GM19324 (cell line): Measurements from ENCODE around the gene MPP2.
"Not testable (repeated sequence)": the region's sequence is repeated elsewhere in the genome, so short reads cannot be mapped to it uniquely, and the experiment has no call there.

Source experiments
- ATAC-seq: cut with Tn5 transposase; IDR thresholded peaks from one replicate; pipeline ENCODE4 v1.9.1; 2021; ENCODE audit warnings: mild to moderate bottlenecking, moderate library complexity; ENCODE audit not compliant: unreplicated experiment, low FRiP score

Gene MPP2, protein sequence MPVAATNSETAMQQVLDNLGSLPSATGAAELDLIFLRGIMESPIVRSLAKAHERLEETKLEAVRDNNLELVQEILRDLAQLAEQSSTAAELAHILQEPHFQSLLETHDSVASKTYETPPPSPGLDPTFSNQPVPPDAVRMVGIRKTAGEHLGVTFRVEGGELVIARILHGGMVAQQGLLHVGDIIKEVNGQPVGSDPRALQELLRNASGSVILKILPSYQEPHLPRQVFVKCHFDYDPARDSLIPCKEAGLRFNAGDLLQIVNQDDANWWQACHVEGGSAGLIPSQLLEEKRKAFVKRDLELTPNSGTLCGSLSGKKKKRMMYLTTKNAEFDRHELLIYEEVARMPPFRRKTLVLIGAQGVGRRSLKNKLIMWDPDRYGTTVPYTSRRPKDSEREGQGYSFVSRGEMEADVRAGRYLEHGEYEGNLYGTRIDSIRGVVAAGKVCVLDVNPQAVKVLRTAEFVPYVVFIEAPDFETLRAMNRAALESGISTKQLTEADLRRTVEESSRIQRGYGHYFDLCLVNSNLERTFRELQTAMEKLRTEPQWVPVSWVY

DNA sequence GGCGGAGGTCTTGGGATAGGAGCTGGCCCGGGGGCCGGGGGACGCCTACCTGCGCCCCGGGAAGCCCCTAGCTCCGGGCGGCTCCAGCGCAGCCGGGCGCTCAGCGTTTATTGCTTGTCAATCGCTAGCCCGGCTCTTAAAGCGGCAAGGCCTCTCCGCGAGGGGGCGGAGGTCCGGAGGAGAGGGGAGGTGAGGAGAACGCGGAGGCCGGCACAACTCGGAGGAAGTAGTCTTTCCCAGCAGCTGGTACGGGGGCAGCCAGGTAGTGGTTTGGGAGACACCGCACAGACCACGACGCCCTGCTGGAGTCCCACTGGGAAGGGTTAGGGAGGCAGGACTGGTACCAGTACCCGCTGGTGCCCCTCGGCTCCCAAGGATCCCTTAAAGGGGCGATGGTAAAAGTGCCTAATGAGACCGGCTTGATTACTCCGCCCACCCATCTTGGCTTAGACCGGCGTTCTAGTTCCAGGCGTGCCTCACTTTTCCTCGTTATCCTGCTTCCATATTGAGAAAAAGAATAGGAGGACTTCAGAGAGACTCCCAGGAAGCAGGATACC, at the start of gene MPP2:
MPP2 (minus strand) TSS at position 112 of the 557 bp plus-strand sequence. CDS start 3,076 bp downstream, outside the sequence.
- no peak for ATAC-seq

DNA sequence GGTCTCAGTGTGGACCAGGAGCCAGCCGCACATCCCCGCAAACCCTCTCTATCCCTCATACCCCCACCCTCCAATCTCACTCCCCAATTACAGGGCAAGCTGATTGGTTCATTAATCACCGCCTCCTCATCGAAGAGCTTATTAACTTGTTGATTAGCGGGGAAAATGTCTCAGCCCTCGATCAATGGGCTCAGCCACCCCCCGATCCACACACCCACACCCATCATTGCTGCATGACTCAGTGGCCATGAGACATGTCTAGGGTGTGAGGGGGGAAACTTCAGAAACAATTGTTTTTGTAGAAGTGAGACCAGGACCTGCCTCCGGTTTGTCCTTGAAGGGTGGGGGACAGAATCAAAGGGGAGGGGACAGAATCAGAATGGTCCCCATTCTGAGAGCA, 48.9 kb upstream of the MPP2 start:
- ATAC-seq: no peak

DNA sequence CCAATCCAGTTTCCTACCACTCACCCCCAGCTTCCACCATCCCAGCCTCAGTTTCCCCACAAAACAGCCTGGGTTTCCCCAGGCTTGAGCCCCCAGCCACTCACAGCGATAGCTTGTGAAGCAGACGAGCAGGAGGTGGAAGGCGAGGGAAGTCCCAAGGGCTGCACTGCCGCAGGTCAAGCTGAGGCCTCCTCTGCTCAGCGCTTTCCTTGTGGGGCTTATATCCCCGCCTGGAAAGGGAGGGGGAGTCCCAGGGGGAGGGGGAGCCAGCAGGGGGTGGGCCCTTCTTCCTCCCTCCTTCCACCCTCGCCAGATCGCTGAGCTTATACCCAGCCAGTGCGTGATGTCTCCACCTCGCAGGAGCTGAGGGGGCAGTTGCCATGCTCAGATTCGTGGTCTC, 46.4 kb upstream of the MPP2 start, which contains the start of gene PYY:
PYY (minus strand) TSS at position 195 of the 400 bp plus-strand sequence. CDS start 457 bp downstream, outside the sequence.
- no peak for ATAC-seq

DNA sequence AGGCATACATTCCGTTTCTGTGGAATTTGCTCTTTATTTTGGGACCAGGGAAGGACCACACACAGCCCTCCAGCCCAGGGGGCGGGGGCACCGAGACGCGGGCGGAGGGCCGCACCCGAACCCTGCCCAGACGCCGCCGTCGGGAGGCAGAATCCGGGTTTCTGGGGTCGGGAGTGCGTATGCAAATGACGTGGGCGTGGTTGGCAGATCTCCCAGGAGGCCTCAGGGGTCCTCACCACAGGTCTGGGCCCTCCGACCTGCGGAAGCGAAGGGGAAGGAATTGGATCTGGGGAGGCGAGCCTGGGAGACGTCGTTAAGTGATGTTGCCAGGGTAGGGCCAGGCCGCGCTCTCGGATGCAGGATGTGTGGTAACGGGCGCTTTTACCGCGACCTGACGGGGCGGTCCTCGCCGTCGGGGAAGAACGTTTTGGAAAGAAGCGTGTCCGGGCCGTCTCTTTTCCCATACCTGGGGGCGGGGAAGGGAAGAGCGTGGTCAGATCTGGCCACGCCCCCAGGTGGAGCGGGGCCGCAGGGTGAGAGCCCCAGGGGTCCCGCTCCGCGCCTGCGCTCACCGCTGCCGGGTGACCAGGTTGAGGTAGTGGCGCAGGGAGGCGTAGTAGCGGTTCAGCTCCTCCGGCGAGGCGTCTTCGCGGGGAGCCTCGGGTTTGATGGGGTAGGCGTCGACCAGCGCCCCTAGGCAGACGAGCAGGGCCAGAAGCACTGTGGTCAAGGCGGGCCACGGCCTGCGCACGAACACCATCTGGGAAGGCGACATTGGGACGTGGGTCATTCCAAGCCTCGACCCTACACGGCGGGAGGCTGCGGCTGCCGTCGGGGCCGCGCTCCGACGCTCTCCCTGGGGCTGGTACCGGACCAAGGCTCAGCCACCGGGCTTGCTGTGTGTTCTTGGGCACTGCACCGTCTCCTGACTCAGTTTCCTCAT, 45.7 kb upstream of the MPP2 start:
- ATAC-seq: no peak

DNA sequence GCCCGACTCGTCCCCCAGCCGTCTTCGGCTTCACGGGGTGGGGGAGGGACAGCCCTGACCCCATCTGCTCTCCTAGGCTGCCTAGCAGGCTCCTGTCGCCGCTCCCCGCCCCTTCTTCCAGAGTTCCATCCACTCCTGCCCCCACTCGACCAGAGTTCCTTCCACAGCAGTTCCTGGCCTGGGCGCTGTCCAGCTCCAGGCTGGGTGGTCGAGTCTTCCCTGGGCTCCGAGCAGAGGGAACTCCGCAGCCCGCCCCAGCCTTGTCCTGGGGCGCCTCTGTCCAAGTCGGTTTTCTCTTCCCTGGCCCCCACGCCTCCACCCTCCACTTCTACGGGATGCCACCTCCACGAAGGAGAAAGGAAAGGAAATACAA, 45.0 kb upstream of the MPP2 start:
- ATAC-seq: no peak

DNA sequence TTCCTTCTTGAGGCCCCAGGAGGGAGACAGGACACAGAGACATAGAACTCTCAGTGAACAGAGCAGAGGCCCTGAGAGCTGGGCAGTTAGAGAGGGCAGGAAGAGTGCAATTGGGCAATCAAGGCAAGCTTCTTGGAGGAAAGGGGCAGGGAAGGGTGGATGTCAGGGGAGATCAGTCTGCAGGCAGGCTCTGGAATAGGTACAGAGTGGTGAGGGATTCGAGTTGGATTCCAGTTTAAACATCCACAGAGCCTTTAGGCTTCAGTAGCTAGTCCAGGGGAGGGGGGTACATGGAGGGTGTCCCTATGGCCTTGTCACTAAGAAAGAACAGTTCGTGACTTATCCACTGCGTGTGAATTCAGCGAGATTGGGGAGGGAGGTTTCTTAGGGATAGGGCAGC, 44.4 kb upstream of the MPP2 start:
- no peak for ATAC-seq

DNA sequence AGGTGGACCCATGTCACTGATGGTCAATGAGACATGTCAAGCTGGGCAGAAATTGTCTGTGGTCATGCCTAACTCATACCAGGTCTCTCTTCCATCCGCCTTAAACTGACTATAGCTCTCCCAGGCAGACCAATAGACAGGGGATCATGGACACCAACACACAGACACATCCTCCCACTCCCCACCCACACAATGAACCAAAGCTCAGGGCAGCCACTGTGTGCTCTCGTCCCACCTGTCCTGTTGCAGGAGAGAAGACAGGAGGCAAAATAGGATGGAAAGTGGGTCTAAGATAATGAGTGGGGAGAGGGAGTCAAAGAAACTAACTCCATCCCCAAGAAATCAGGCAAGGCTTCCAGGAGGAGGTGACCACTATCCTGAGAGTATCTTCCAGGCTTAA, 43.2 kb upstream of the MPP2 start:
- no peak for ATAC-seq

DNA sequence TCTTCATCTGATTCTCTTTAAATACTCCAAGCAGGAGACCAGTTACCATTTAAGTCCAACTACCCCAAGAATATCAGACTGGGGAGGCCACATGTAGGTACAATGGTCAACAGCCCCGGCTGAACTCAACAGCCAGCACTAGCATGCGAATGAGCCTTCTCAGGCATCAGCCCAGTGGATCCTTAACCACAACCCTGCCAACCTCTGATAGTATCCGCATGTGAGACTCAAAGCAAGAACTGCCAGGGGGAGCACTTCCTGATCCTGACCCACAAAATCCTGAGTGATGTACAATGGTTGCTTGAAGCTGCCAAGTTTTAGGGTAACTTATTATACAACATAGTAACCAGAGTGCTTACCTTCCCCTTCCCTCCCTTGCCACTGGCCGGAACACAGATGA, 42.4 kb upstream of the MPP2 start:
- ATAC-seq: no peak

DNA sequence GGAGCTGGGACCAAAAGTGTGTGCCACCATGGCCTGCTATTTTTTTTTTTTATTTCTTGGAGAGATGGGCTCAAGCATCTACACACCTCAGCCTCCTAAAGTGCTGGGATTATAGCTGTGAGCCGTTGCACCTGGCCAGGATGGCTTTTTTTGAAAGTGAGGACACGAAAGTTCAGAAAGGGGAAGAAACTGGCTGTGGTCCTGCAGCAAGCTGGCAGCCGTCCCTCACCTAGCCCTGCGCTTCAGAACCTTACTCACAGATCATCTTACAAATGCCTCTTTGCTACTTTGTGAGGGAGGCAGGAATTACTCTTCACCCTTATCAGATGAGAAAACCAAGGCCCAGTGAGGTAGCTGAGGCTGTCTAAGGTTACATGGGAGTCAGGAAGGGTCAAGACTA, 39.4 kb upstream of the MPP2 start:
- no peak for ATAC-seq

DNA sequence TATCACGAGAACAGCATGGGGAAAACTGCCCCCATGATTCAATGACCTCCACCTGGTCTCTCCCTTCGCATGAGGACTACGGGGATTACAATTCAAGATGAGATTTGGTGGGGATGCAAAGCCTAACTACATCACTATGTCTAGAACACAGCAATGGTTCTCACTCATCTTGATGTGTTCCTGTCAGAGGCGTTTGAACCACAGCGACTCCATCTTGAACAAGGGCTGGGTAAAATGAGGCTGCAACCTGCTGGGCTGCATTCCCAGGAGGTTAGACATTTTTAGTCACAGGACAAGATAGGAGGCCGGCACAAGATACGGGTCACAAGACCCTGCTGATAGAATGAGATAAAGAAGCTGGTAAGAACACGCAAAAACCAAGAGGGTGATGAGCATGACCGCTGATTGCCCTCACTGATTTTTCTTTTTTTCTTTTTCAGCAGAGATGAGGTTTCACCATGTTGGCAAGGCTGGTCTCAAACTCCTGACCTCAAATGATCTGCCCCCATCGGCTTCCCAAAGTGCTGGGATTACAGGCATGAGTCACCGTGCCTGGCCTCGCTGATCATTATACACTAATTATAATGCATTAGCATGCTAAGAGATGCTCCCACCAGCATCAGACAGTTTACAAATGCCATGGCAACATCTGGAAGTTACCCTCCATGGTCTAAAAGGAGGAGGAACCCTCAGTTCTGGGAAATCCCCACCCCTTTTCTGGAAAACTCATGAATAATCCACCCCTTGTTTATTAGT, 37.9 kb upstream of the MPP2 start:
- no peak for ATAC-seq

DNA sequence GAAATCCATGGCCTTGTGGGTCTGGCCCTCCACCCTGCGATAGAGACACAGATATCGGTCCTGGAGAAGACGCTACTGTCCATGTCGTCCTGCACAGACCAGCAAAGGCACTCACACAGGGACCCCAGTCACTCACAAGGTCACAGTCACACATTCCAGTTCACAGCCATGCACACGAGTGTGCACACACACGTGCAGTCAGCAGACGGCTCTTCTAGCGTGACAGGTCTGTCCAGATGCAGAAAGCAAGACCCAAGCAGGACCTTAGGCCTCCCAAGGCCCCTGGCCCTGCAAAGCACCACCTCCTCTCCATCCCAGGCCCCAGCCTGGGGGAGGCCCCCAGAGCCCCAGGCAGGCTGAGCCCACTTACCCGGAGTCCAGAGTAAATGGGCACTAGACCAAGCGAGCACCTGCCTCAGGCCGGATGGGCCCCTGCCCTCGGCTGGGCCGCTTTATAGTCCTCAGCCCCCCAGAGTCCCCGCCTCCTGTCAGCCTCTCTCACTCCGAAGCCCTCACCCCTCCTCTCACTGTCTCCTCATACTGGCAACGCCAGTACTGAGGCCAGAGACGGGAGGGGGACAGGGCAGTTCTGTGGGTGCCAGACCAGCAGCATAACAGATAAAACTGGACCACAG, 34.8 kb upstream of the MPP2 start, which contains the start of gene PPY:
PPY (minus strand) TSS at position 426 of the 635 bp plus-strand sequence. CDS start 822 bp downstream, outside the sequence.
- no peak for ATAC-seq

DNA sequence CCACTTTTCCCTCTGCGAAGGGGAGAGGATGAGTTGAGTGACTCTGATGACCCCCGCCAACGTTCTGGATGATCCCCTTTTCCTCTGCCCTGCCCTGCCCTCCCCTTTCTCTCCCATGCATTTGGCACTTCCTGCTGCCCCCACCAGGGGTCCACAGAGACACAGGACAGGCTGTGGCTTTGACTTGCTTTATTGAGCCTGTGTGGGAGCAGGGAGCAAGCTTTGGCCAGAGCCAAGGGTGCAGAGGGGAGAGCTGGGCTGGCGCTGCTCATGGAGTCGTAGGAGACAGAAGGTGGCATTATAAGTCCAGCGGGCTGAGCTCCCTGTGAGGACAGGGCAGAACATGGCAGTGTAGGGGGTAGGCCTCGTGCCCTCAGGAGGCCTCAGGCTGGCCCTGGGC, 33.3 kb upstream of the MPP2 start:
- no peak for ATAC-seq

DNA sequence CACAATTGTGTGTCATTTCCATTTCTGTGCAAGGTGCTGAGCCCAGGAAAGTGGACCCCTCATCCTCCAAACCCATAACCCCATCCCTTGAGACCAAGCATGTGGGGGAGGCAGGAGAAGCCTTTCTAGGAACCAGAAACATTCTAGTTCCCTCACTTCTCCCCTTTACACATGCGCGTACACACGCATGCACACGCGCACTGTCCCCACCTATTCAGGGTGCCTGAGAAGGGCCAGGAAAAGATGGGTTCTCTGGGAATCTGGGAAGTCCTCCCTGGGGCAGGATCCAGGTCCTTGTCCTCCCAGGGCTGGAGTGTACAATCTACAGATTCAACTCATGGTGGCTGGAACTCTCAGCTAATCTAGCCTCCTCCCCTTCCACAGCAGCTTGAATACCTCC, 32.5 kb upstream of the MPP2 start:
- ATAC-seq: no peak

DNA sequence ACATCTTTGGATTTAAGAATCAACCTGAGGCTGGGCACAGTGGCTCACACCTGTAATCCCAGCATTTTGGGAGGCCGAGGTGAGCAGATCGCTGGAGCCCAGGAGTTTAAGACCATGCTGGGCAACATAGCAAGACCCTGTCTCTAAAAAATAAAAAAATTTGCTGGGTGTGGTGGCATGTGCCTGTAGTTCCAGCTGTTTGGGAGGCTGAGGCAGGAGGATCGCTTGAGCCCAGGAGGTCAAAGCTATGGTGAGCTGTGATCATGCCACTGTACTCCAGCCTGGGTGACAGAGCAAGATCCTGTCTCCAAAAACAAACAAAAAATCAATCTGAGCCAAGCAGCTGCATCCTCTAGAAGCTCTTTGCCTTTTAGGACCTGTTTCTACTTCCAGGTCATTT, 32.1 kb upstream of the MPP2 start:
- not testable (repeated sequence) for ATAC-seq

DNA sequence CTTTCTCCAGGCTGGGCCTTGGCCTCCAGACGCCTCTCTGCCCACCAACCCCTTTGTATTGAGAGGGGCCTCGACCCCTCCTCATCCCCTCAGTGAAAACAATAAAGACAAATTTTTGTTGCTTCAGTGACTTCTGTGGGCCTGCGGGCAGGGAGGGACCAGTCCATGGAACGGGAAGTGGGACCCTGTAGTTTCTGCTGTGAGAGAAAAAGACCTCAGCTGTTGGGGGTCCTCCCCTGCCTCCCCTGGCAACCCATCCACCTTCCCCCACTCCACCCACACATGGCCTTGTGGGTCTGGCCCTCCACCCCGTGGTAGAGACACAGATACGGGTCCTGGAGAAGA, 31.5 kb upstream of the MPP2 start:
- no peak for ATAC-seq

DNA sequence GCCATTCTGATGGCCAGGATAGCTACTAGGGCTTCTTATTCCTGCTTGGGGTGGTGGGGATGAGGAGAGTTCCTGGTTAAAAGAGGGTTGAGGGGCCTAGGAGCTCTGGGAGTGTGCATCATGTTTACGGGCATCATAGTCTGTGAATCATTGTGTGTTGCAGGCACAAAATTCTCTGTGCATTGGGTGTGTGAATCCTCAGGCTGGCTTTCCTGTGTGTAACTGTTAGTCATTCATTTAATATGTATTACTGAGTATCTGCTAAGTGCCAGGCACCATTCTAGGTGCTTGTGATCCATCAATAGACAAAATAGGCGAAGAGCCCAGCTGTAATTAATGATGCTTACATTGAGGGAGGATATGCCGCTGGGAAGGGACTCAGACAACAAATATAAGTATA, 29.1 kb upstream of the MPP2 start:
- ATAC-seq: no peak

DNA sequence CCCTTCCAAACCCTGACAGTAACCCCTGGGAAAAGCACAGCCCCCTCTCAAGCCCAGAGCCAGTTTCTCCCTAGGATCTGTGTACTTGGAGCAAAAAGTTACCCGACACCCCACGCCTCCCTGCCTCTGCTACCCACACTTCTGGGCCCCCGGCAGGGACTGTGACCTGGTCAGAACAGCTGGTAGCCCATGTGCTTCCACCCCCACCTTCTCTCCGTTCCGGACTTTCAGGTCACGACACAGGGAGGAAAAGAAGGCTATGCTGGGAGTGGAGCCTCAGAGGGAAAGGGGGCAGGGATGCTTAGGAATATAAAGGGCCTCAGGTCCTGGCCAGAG, 28.6 kb upstream of the MPP2 start:
- no peak for ATAC-seq

DNA sequence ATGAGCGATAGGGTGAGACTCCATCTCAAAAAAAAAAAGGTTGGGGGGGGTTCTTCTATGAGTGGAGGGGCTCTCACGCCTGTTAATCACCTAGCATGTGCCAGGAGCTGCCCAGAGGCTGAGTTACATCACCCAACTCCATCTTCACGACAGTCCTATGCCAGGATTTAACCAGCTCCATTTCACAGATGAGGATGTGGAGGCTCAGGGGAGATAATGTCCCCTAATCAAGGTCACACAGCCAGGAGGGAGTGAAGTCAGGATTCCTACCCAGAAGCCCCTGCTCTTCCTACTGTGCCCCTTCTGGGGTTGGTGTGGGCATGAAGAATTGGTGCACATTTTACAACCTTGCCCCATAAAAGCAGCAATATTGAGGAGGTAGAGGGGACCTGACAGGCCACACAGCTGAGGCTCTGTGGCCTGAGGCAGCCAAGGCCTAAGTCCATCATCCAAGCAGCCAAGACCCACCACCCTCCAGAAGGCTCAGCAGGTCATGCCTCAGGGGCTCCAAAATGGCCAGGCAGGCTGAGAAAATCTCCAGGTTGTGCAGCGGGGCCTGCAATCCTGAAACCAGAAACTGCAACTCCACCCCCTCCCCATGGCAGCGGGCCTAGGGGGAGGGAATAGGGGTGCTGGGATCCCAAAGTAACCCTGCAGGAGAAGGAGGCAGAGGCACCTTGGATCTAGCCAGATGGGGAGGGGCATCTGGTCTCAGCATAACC, 28.0 kb upstream of the MPP2 start:
- no peak for ATAC-seq

DNA sequence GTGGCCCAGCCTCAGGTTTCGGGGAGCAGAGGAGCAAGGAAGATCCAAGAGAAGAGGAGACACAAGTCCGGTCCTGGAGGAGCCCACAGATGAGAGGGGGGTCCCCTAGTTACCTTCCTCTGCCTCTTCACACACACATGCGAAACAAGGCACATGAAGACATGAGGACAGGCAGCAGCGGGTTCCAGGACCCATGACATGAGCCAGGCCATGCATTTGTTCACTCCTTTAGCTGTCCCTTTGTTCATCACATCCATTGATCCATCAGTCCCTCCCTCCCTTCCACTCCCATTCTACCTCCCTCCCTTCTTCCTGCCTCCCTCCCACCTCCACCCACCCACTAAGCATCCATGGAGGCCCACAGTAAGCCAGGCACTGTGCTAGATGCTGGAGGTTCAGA, 25.6 kb upstream of the MPP2 start:
- no peak for ATAC-seq
